CMK (cell line): ENCODE results near the gene SLC37A1.

ENCODE experiments used
- DNase-seq: peaks from one replicate; pipeline ENCODE4 v3.0.0-alpha.2; 2010; ENCODE audit warnings: low read depth

Gene SLC37A1

DNA sequence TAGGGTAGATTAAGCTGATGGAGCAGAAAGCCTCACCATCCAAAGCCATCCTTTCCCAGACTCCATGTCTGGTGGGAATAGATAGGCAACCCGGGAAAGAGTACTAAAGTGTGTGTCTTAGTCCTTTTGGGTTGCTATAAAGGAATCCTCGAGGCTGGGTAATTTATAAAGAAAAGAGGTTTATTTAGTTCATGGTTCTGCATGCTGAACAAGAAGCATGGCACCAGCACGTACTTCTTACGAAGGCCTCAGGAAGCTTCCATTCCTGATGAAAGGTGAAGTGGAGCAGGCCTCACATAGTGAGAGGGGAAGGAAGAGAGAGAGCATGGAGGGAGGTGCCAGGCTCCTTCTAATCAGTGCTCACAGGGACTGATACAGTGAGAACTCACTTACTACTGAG lies 6.2 kb upstream of the SLC37A1 start:
- no peak for DNase-seq

DNA sequence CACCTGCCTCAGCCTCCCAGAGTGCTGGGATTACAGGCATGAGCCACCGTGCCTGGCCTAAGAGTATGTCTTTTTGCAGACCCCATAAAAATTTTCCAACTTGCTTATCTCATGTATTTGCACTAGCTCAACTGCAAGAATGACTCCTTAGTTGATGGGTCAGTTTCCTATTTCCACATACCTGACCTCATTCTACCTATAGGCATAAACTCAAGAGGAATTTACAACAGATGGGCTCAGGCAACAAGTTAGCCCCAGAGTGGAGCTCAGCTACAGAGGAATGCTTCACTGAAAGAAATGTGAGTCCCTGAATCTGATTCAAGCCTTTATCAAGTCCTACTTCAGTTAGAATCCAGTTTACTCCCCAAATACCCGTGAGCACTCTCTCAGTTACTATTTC lies 5.3 kb upstream of the SLC37A1 start:
- DNase-seq, result no peak

- DNase-seq, result no peak
These were observed 4.4 kb upstream of the SLC37A1 start for GRCh38 chr21:42509244-42509643.

- no peak for DNase-seq
These were observed 1.2 kb upstream of the SLC37A1 start for GRCh38 chr21:42512346-42513034.

DNA sequence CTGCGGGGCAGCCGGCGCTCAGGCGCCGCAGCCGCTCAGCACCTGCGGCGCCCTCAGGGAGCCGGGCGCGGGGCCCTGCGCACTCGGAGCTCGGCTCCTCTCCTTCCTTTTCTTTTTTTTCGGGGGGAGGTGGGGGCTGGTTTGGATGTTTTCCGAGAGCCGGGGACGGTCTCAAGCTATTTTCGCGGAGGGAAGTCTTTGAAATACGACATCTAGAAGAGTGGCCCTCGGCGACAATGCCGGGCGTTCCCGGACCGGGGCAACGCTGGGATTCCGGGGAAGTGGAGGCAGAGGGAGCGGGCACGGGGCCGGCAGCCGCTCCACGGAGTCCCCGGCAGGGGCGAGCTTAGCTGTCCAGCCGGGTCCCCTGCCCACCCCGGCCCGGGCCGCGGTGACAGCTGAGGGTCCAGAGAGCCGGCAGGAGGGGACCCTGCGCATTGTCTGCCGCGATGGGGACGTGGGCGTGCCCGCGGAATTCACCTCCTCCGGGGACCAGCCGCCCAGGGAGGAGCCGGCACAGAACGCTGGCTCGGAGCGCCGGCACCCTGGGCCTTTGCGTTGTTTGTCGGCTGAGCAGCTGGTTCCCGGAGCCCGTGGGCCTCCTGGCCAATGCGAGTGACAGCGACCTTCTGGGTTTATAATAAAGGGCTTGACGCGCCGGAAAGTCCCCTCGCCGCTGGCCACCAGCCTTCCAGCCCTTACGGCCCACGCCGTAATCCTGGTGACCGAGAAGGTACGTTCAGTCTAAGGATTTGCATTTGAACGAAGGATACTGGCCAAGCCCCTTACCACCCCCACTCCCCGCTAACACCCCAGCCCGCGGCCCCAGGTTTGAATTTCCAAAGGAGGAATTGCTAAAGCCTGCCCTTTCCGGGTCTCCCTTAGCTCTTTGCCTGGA lies 582 bp downstream of the SLC37A1 start:
- DNase-seq, result no peak

DNA sequence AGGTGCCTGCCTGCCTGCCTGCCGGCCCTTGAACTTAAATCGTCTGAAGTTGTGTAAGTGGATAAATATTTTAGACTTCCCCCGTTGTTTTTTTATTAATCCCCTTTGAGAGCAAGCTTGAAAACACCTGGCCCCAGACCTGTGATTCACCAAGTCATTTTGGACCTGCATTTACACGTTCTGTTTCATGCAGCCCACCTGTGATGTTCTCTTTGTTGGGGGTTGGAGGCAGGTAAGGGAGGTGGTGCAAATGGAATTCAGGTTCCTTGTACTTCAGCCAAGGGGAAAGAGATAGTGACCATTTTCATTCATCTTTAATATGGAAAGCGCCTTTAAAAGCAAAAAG lies 1.2 kb downstream of the SLC37A1 start:
- DNase-seq, result no peak

DNA sequence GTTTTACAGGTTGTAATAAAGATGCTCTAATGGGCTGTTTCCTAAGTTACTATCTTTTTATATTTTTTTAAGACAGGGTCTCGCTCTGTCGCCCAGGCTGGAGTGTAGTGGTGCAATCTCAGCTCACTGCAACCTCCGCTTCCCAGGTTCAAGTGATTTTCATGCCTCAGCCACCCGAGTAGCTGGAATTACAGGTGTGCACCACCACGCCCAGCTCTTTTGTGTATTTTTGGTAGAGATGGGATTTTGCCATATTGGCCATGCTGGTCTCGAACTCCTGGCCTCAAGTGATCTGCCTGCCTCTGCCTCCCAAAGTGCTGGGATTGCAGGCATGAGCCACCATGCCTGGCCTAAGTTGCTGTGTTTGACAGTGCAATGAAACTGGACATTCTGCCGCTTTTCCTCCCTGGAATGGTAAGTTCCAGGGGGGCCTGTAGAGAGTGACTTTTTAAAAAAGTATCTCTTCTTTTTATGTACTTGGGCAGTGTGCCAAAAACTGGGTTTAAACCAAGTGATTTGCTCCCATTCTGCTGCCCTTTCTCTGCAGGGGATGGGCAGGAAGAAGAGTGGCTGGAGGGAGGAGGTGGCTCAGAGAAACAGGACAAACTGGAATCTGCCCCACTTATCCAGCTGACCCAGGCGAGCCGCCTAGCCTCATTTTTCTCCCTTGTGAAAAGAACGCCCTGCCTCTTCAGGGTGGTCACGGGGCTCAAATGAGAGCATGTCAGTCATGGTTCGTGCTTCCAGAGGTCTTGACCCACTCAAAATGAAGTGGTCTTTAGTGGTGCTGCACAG lies 2.3 kb downstream of the SLC37A1 start:
- DNase-seq, result no peak

- DNase-seq, result no peak
These were observed 4.6 kb downstream of the SLC37A1 start for GRCh38 chr21:42518215-42518614.

- DNase-seq, result no peak
These were observed 5.0 kb downstream of the SLC37A1 start for GRCh38 chr21:42518626-42519025.

- DNase-seq, result no peak
These were observed 7.1 kb downstream of the SLC37A1 start for GRCh38 chr21:42520628-42521253.

GRCh38 chr21:42521384-42521783 lies 7.7 kb downstream of the SLC37A1 start:
- no peak for DNase-seq

DNA sequence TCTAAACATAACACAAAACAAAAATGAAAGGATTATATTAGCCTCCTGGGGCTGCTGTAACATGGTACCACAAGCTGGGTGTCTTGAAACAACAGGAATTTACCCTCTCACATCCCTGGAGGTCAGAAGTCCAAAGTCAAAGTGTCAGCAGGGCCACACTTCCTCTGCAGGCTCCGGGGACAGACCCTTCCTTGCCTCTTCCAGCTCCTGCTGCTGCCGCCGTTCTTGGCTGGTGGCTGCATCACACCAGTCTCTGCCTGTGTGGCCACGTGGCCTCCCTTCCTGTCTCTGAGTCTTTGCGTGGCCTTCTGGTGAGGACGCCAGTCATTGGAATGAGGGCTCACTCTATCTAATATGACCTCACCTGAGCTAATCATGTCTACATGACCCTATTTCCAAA lies 8.2 kb downstream of the SLC37A1 start:
- DNase-seq, result no peak

GRCh38 chr21:42522271-42522670 lies 8.6 kb downstream of the SLC37A1 start:
- no peak for DNase-seq

- DNase-seq, result no peak
These were observed 9.1 kb downstream of the SLC37A1 start for GRCh38 chr21:42522771-42523170.

DNA sequence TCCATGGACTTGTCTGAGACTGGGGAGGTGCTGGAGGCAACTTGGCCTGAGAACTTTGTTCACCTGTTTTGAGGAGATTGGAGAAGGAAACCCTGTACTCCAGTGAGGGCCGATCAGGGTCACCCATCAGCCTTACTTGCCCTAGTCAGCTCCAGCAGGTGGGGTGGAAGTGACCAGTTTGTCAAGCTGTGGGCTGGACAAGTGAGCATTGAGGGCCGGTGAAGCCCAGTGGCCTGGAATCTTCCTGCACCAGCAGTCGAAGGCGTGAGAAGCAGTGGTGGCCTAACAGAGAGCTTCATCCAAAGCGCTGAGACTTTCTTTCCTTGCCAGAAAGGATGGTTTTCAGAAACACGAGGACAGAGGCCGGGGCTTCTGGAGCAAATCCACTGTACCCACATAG lies 9.6 kb downstream of the SLC37A1 start:
- no peak for DNase-seq

DNA sequence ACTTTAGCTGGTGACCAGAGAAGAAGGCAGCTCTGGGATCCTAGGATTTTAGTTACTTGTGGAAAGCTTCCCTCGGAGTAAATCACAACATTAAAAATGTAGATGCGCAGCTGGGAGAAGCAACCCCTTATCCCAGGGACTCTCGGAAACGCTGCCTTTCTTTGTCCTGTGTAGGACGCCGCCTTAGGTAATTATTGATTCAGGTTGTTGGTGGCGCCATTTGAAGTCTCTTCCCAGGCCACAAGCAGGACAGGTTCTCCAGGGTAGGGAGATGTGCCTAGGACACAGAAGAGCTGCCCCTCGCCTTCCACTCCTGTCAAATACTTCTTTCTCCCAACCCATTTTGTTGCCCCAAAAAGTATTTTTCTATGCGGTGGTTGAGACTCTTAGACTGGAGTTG lies 10.3 kb downstream of the SLC37A1 start:
- DNase-seq, result no peak

- DNase-seq, result no peak
These were observed 10.8 kb downstream of the SLC37A1 start for GRCh38 chr21:42524341-42525028.

GRCh38 chr21:42525029-42525581 lies 11.5 kb downstream of the SLC37A1 start:
- DNase-seq, result no peak

GRCh38 chr21:42525676-42526378 lies 12.2 kb downstream of the SLC37A1 start:
- DNase-seq, result no peak

- DNase-seq, result no peak
These were observed 12.7 kb downstream of the SLC37A1 start for GRCh38 chr21:42526379-42526727.

DNA sequence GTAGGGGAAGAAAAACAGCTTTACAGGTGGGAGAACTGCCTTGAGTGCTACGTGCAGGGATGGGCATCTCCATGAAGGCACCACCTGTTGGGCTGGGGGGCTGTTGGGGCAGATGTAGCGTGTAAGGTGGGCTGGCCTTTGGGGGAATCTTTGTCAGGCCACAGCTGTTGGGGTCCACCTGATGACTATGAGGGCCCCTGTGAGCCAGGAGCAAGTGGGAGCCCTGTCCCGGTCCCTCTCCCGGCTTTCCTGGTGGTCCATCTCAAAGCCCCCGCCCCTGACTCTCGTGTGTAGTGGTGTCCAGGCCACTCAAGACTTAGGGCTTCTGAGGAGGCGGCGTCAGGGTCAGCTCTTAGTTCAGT lies 13.5 kb downstream of the SLC37A1 start:
- DNase-seq, result no peak
